Measurements from ENCODE around the gene PRPF6.

DNA sequence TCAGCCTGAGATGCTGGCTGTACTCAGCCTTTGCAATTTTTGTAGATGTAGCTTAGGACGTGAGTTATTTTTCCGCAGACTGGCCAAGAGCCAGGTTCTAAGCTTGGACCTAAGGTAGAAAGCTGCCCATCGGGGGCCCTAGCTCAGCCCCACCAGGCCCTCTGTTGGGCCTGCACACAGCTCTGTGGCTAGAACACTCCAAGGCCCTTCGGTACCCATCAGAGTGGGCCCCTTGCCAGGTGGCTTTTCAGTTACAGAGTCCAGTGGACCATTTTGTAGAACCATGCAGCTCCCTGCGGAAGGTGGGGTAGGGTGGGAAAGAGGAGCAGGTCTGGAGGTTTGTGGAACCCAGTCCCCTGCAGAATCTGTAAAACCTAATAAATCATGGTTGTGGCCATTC, 47.3 kb upstream of the PRPF6 start:
- TF ChIP-seq GATA2 (IDR thresholded peaks at IDR 0.05; ENCODE audit: low read depth, low read length) (no peak), GATA3 (IDR thresholded peaks at IDR 0.05; ENCODE audit: low read depth, low read length) (no peak)
